ENCODE results near the gene PDCL2.
"Not testable (repeated sequence)": the region's sequence is repeated elsewhere in the genome, so short reads cannot be mapped to it uniquely, and the experiment has no call there.

The PDCL2 gene

GRCh38 chr4:55571806-55572205 lies 20.2 kb downstream of the PDCL2 start:
- in situ Hi-C loops (cut with HindIII; ENCODE audit: low pct_unique_long_range_greater_than_20kb, low sequenced_read_pairs), result no loop called here
- DNase-seq (ENCODE audit: low read depth in 1 of 2, low spot score in 1 of 2), result no peak
- TF ChIP-seq JUND (IDR thresholded peaks at IDR 0.05; ENCODE audit: low read depth), result no peak

- in situ Hi-C loops (cut with HindIII; ENCODE audit: low pct_unique_long_range_greater_than_20kb, low sequenced_read_pairs), result no loop called here
- no peak for TF ChIP-seq JUND (IDR thresholded peaks at IDR 0.05; ENCODE audit: low read depth)
- DNase-seq (ENCODE audit: low read depth in 1 of 2, low spot score in 1 of 2), result no peak
Observed at GRCh38 chr4:55568905-55569504, 23.0 kb downstream of the PDCL2 start.

- DNase-seq (ENCODE audit: low read depth in 1 of 2, low spot score in 1 of 2), result no peak
- TF ChIP-seq JUND (IDR thresholded peaks at IDR 0.05; ENCODE audit: low read depth), result no peak
- in situ Hi-C loops (cut with HindIII; ENCODE audit: low pct_unique_long_range_greater_than_20kb, low sequenced_read_pairs), result no loop called here
Observed at GRCh38 chr4:55561889-55562288, 30.2 kb downstream of the PDCL2 start.

GRCh38 chr4:55560096-55560495 lies 31.9 kb downstream of the PDCL2 start:
- no peak for DNase-seq (ENCODE audit: low read depth in 1 of 2, low spot score in 1 of 2)
- in situ Hi-C loops (cut with HindIII; ENCODE audit: low pct_unique_long_range_greater_than_20kb, low sequenced_read_pairs), result no loop called here
- no peak for TF ChIP-seq JUND (IDR thresholded peaks at IDR 0.05; ENCODE audit: low read depth)

- no peak for TF ChIP-seq JUND (IDR thresholded peaks at IDR 0.05; ENCODE audit: low read depth)
- peak in 1 of 2 experiments; percentile 42 for DNase-seq (ENCODE audit: low read depth in 1 of 2, low spot score in 1 of 2)
- in situ Hi-C loops (cut with HindIII; ENCODE audit: low pct_unique_long_range_greater_than_20kb, low sequenced_read_pairs), result no loop called here
Observed at GRCh38 chr4:55554453-55555030, 37.5 kb downstream of the PDCL2 start.

GRCh38 chr4:55553441-55554201 lies 38.4 kb downstream of the PDCL2 start:
- DNase-seq (ENCODE audit: low read depth in 1 of 2, low spot score in 1 of 2), result peak; percentile 31 to 89
- in situ Hi-C loops (cut with HindIII; ENCODE audit: low pct_unique_long_range_greater_than_20kb, low sequenced_read_pairs), result no loop called here
- TF ChIP-seq JUND (IDR thresholded peaks at IDR 0.05; ENCODE audit: low read depth), result no peak

- peak in 1 of 2 experiments; percentile 3 for DNase-seq (ENCODE audit: low read depth in 1 of 2, low spot score in 1 of 2)
Observed at GRCh38 chr4:55551964-55552363, 40.1 kb downstream of the PDCL2 start.

GRCh38 chr4:55549888-55550287 lies 42.2 kb downstream of the PDCL2 start:
- in situ Hi-C loops (cut with HindIII; ENCODE audit: low pct_unique_long_range_greater_than_20kb, low sequenced_read_pairs), result no loop called here
- TF ChIP-seq JUND (IDR thresholded peaks at IDR 0.05; ENCODE audit: low read depth), result no peak
- DNase-seq (ENCODE audit: low read depth in 1 of 2, low spot score in 1 of 2), result no peak

More at GRCh38 chr4:55551964-55552363, 40.1 kb downstream of the PDCL2 start:
- in situ Hi-C loops (cut with HindIII; ENCODE audit: low pct_unique_long_range_greater_than_20kb, low sequenced_read_pairs), result not testable (repeated sequence)

GRCh38 chr4:55547918-55548317 lies 44.1 kb downstream of the PDCL2 start:
- no peak for DNase-seq (ENCODE audit: low read depth in 1 of 2, low spot score in 1 of 2)
- TF ChIP-seq JUND (IDR thresholded peaks at IDR 0.05; ENCODE audit: low read depth), result no peak
- in situ Hi-C loops (cut with HindIII; ENCODE audit: low pct_unique_long_range_greater_than_20kb, low sequenced_read_pairs), result no loop called here

GRCh38 chr4:55547466-55547770 lies 44.6 kb downstream of the PDCL2 start:
- no peak for TF ChIP-seq JUND (IDR thresholded peaks at IDR 0.05; ENCODE audit: low read depth)
- in situ Hi-C loops (cut with HindIII; ENCODE audit: low pct_unique_long_range_greater_than_20kb, low sequenced_read_pairs), result no loop called here
- no peak for DNase-seq (ENCODE audit: low read depth in 1 of 2, low spot score in 1 of 2)

- in situ Hi-C loops (cut with HindIII; ENCODE audit: low pct_unique_long_range_greater_than_20kb, low sequenced_read_pairs), result no loop called here
- no peak for TF ChIP-seq JUND (IDR thresholded peaks at IDR 0.05; ENCODE audit: low read depth)
Observed at GRCh38 chr4:55546756-55547465, 45.1 kb downstream of the PDCL2 start, which contains the start of gene CLOCK. CLOCK (minus strand) TSS chr4:55546909; CDS start chr4:55482785, 64,124 bp downstream.

GRCh38 chr4:55546506-55546755 lies 45.6 kb downstream of the PDCL2 start:
- no peak for TF ChIP-seq JUND (IDR thresholded peaks at IDR 0.05; ENCODE audit: low read depth)
- in situ Hi-C loops (cut with HindIII; ENCODE audit: low pct_unique_long_range_greater_than_20kb, low sequenced_read_pairs), result no loop called here
- no peak for DNase-seq (ENCODE audit: low read depth in 1 of 2, low spot score in 1 of 2)

More at GRCh38 chr4:55546756-55547465, 45.1 kb downstream of the PDCL2 start, which contains the start of gene CLOCK:
- DNase-seq (ENCODE audit: low read depth in 1 of 2, low spot score in 1 of 2), result peak; percentile 62 to 81

All from T47D (cell line).